Measurements from ENCODE around the gene PITPNM1.
"Not testable (repeated sequence)": the region's sequence is repeated elsewhere in the genome, so short reads cannot be mapped to it uniquely, and the experiment has no call there.

PITPNM1 gene

GRCh38 chr11:67504950-67505581, at the start of gene PITPNM1:
PITPNM1 (minus strand) TSS chr11:67505363; CDS start chr11:67504180, 1,183 bp downstream.
- DNase-seq = peak; percentile 42

- DNase-seq = not testable (repeated sequence)
Measured at GRCh38 chr11:67551697-67552096, 46.5 kb upstream of the PITPNM1 start.

GRCh38 chr11:67551127-67551526, 46.0 kb upstream of the PITPNM1 start:
- DNase-seq = no peak

GRCh38 chr11:67548555-67549110, 43.5 kb upstream of the PITPNM1 start:
- DNase-seq = no peak

GRCh38 chr11:67548112-67548511, 42.9 kb upstream of the PITPNM1 start:
- DNase-seq = not testable (repeated sequence)

GRCh38 chr11:67545280-67545679, 40.1 kb upstream of the PITPNM1 start:
- no peak for DNase-seq

GRCh38 chr11:67544616-67545242, 39.6 kb upstream of the PITPNM1 start:
- no peak for DNase-seq

GRCh38 chr11:67543585-67543984, 38.4 kb upstream of the PITPNM1 start:
- DNase-seq = no peak

GRCh38 chr11:67542971-67543370, 37.8 kb upstream of the PITPNM1 start:
- no peak for DNase-seq

- DNase-seq = no peak
Measured at GRCh38 chr11:67542169-67542568, 37.0 kb upstream of the PITPNM1 start.

GRCh38 chr11:67541198-67541597, 36.0 kb upstream of the PITPNM1 start:
- no peak for DNase-seq

- DNase-seq = no peak
Measured at GRCh38 chr11:67539550-67539949, 34.4 kb upstream of the PITPNM1 start.

GRCh38 chr11:67538823-67539505, 33.8 kb upstream of the PITPNM1 start:
- DNase-seq = no peak

GRCh38 chr11:67538306-67538705, 33.1 kb upstream of the PITPNM1 start:
- peak; percentile 19 for DNase-seq

- no peak for DNase-seq
Measured at GRCh38 chr11:67535561-67535960, 30.4 kb upstream of the PITPNM1 start.

- DNase-seq = no peak
Measured at GRCh38 chr11:67534070-67534679, 29.0 kb upstream of the PITPNM1 start.

- no peak for DNase-seq
Measured at GRCh38 chr11:67532889-67533288, 27.7 kb upstream of the PITPNM1 start.

GRCh38 chr11:67530282-67530592, 25.1 kb upstream of the PITPNM1 start:
- DNase-seq = no peak

GRCh38 chr11:67528376-67528775, 23.2 kb upstream of the PITPNM1 start:
- DNase-seq = no peak

GRCh38 chr11:67525275-67525976, 20.3 kb upstream of the PITPNM1 start:
- DNase-seq = no peak

GRCh38 chr11:67524480-67524808, 19.3 kb upstream of the PITPNM1 start:
- DNase-seq = no peak

GRCh38 chr11:67523556-67524479, 18.7 kb upstream of the PITPNM1 start:
- DNase-seq = no peak
